OCI-LY1 (cell line): Measurements from ENCODE around the gene SMYD2.

Experiments
- EZH2 ChIP-seq: fragments of 200-600 bp; sonication (generic), shearing (Covaris generic); IDR thresholded peaks from 2 replicates; pipeline ENCODE4 v1.8.0; 2017; ENCODE audit warnings: borderline replicate concordance, mixed run types, mild to moderate bottlenecking, antibody characterized with exemption, low read length, moderate library complexity, mixed read lengths
- TF ChIP-seq, protein P1 (sequence below): fragments of 200-600 bp; sonication (generic), shearing (Covaris generic); IDR thresholded peaks from 2 replicates; pipeline ENCODE4 v1.5.1; 2017; ENCODE audit warnings: mild to moderate bottlenecking, antibody characterized with exemption, low read length, moderate library complexity, mixed read lengths

DNA sequence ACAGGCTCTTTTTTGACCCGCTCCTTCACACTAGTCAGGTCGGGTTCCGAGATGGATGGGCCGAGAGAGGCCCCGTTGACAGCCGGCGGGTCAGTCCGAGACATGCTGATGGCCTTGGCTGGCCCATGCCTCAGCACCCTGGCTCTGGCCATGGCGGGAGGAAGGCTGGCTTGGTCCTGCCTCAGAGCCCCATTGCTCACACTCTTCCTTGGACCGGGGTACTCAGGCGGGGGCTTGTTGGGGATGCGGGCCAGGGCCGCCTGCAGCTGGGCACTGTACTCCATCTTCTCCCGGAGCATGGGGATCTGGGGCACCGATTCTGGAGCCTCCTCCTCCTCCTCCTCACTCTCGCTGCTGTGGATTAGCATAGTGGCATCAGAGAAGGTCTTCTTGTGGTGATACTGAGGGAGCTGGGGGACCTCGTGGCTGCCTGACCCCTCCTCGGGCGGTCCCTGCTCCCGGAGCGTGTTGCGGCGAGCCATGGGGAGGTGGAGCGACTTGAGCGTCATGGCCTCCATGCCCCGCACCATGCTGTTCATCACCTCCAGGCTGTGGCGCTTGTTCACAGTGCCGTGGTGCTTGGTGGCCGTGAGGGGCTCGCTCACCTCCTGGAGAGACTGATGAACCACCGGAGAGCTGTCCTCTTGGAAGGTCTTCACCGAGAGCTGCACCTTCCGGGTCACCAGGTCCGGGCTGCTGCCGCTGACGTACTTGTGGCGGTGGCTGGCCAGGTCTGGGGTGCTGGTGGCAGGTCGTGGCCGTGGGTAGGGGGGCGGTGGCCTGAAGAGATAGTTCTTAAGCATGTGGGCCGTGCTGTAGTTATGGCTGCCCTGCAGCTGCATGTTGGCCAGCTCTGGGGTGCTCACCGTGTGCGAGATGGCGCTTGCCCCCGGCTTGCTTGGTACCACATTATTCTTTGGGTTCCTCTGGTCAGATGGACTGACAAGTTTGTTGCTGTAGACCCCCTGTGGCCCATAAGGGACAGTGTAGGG, 102.7 kb downstream of the SMYD2 start:
- TF ChIP-seq, protein P1, sequence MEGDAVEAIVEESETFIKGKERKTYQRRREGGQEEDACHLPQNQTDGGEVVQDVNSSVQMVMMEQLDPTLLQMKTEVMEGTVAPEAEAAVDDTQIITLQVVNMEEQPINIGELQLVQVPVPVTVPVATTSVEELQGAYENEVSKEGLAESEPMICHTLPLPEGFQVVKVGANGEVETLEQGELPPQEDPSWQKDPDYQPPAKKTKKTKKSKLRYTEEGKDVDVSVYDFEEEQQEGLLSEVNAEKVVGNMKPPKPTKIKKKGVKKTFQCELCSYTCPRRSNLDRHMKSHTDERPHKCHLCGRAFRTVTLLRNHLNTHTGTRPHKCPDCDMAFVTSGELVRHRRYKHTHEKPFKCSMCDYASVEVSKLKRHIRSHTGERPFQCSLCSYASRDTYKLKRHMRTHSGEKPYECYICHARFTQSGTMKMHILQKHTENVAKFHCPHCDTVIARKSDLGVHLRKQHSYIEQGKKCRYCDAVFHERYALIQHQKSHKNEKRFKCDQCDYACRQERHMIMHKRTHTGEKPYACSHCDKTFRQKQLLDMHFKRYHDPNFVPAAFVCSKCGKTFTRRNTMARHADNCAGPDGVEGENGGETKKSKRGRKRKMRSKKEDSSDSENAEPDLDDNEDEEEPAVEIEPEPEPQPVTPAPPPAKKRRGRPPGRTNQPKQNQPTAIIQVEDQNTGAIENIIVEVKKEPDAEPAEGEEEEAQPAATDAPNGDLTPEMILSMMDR, result no peak
- no peak for TF ChIP-seq EZH2
